Measurements from ENCODE around the gene SUSD4.
"Not testable (repeated sequence)": the region's sequence is repeated elsewhere in the genome, so short reads cannot be mapped to it uniquely, and the experiment has no call there.

The SUSD4 gene

GRCh38 chr1:223291796-223292195, 72.2 kb downstream of the SUSD4 start:
- no peak for DNase-seq (ENCODE audit: low read depth)

GRCh38 chr1:223290397-223290796, 73.6 kb downstream of the SUSD4 start:
- DNase-seq (ENCODE audit: low read depth): no peak

- no peak for DNase-seq (ENCODE audit: low read depth)
Measured at GRCh38 chr1:223289621-223290020, 74.4 kb downstream of the SUSD4 start.

GRCh38 chr1:223288826-223289225, 75.2 kb downstream of the SUSD4 start:
- DNase-seq (ENCODE audit: low read depth): no peak

GRCh38 chr1:223285452-223285851, 78.5 kb downstream of the SUSD4 start:
- no peak for DNase-seq (ENCODE audit: low read depth)

- not testable (repeated sequence) for DNase-seq (ENCODE audit: low read depth)
Measured at GRCh38 chr1:223283697-223284096, 80.3 kb downstream of the SUSD4 start.

- not testable (repeated sequence) for DNase-seq (ENCODE audit: low read depth)
Measured at GRCh38 chr1:223278311-223278710, 85.7 kb downstream of the SUSD4 start.

GRCh38 chr1:223276029-223276428, 87.9 kb downstream of the SUSD4 start:
- DNase-seq (ENCODE audit: low read depth): no peak

GRCh38 chr1:223273511-223273910, 90.5 kb downstream of the SUSD4 start:
- no peak for DNase-seq (ENCODE audit: low read depth)

GRCh38 chr1:223271085-223271781, 92.7 kb downstream of the SUSD4 start:
- DNase-seq (ENCODE audit: low read depth): no peak

- DNase-seq (ENCODE audit: low read depth): no peak
Measured at GRCh38 chr1:223270155-223270554, 93.8 kb downstream of the SUSD4 start.

GRCh38 chr1:223269006-223269405, 95.0 kb downstream of the SUSD4 start:
- DNase-seq (ENCODE audit: low read depth): no peak

- DNase-seq (ENCODE audit: low read depth): no peak
Measured at GRCh38 chr1:223266632-223267172, 97.3 kb downstream of the SUSD4 start.

- no peak for DNase-seq (ENCODE audit: low read depth)
Measured at GRCh38 chr1:223264983-223265908, 98.7 kb downstream of the SUSD4 start.

GRCh38 chr1:223264529-223264928, 99.4 kb downstream of the SUSD4 start:
- no peak for DNase-seq (ENCODE audit: low read depth)

- DNase-seq (ENCODE audit: low read depth): no peak
Measured at GRCh38 chr1:223261914-223262313, 102.1 kb downstream of the SUSD4 start.

- DNase-seq (ENCODE audit: low read depth): no peak
Measured at GRCh38 chr1:223260712-223261111, 103.3 kb downstream of the SUSD4 start.

GRCh38 chr1:223259462-223259861, 104.5 kb downstream of the SUSD4 start:
- DNase-seq (ENCODE audit: low read depth): no peak

GRCh38 chr1:223258751-223259198, 105.2 kb downstream of the SUSD4 start:
- no peak for DNase-seq (ENCODE audit: low read depth)

GRCh38 chr1:223257856-223258550, 106.0 kb downstream of the SUSD4 start:
- DNase-seq (ENCODE audit: low read depth): no peak

GRCh38 chr1:223256034-223256433, 107.9 kb downstream of the SUSD4 start:
- DNase-seq (ENCODE audit: low read depth): no peak

GRCh38 chr1:223253916-223254315, 110.1 kb downstream of the SUSD4 start:
- no peak for DNase-seq (ENCODE audit: low read depth)
